Activated naive CD8-positive, alpha-beta T cell (primary cell): ENCODE results near the gene STN1.

Source experiments
- H3K27ac Mint-ChIP-seq: one replicate; pipeline ENCODE4 v1.8.0; 2021; ENCODE audit warnings: mixed read lengths
- H3K27me3 Mint-ChIP-seq: one replicate; pipeline ENCODE4 v1.8.0; 2021; ENCODE audit warnings: mixed read lengths
- H3K36me3 Mint-ChIP-seq: one replicate; pipeline ENCODE4 v1.8.0; 2021; ENCODE audit warnings: mixed read lengths
- H3K4me1 Mint-ChIP-seq: one replicate; pipeline ENCODE4 v1.8.0; 2021; ENCODE audit warnings: low read depth, mixed read lengths
- H3K4me3 Mint-ChIP-seq: one replicate; pipeline ENCODE4 v1.8.0; 2021; ENCODE audit warnings: mild to moderate bottlenecking, mixed read lengths
- H3K9me3 Mint-ChIP-seq: one replicate; pipeline ENCODE4 v1.8.0; 2021; ENCODE audit warnings: low read depth, mixed read lengths

The STN1 gene

DNA sequence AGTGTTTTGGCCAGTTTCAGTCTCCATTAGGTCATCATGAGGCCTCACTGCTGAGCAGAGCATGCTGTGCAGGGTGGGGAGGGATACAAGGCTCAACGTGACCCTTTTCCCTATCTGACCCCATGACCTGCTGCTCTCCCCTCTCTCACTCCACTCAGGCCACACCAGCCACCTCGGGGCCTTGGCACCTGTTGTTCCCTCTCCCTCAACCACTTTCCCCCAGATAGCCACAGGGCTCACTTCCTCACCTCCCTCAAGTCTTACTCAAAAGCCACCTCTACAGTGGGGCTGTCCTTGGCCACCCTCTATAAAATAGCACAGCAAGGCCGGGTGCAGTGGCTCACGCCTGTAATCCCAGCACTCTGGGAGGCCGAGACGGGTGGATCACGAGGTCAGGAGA lies 76.5 kb downstream of the STN1 start:
- Mint-ChIP-seq H3K27ac (no peak overlapping the region), H3K9me3 (no peaks in the 10 kb centered on the region), H3K4me1 (peaks cover 12% of the 10 kb centered on the region), H3K4me3 (no peak overlapping the region), H3K36me3 (no peaks in the 10 kb centered on the region), H3K27me3 (no peaks in the 10 kb centered on the region)

DNA sequence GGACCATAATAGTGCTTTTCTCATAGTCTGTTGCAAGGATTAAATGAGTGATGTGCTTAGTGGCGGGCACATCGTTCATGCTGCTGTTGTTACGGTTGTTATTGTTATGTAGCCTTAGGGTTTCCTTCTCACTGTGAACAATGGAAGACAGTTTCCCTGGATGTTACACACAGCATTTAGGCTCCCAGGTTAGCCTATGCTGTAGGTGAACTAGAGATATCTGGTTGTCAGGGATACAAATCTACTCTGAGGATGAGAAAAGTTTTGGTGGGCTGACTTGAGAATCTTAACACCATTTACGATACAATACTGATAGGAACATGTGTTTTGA lies 77.3 kb downstream of the STN1 start:
- peaks cover 5% of the 10 kb centered on the region for H3K4me1 Mint-ChIP-seq
- H3K27ac Mint-ChIP-seq: no peak overlapping the region
- H3K36me3 Mint-ChIP-seq: no peaks in the 10 kb centered on the region
- no peaks in the 10 kb centered on the region for H3K27me3 Mint-ChIP-seq
- H3K9me3 Mint-ChIP-seq: no peaks in the 10 kb centered on the region
- no peak overlapping the region for H3K4me3 Mint-ChIP-seq

DNA sequence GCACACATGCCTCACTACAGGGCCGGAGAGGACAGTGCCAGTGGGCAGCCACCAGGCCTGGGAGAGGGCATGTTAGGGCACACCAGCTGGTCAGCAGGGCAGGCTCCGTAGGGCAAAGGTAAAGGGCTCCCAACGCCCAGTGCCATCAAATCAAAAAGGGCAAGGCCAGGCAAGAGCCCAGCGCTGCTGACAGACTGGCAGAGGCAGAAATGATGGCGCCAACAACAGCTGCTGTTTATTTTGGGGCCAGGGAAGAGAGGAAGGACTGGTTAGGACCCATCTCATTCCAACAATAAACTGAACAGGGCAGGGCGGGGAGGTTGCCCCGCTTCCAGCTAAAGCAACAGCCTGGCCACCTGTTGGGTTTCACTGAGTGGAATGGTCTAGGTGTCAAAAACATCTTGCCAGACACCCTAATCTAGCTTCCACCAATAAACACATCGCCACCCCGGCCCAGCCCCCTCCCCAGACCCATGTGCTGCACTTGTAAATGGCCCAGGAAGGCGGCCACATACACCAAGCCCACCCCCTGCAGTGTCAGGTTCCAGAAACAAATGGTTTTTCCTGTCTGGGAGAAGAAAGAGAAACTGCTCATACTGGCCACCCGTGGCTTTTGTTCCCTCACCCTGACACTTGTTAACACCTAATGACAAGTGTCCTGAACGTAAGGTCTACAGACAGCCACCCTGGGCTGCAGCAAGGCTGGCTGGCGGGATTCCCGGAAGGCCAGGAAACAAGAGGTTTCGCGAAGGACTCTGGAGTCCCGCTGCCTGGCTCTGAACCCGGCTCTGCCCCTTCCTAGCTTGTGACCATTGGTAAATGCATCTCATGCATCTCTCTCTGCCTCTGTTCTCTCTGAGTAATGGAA lies 77.9 kb downstream of the STN1 start:
- Mint-ChIP-seq H3K27ac (no peak overlapping the region), H3K4me3 (no peak overlapping the region), H3K4me1 (no peaks in the 10 kb centered on the region), H3K36me3 (no peaks in the 10 kb centered on the region), H3K9me3 (no peaks in the 10 kb centered on the region), H3K27me3 (no peaks in the 10 kb centered on the region)

DNA sequence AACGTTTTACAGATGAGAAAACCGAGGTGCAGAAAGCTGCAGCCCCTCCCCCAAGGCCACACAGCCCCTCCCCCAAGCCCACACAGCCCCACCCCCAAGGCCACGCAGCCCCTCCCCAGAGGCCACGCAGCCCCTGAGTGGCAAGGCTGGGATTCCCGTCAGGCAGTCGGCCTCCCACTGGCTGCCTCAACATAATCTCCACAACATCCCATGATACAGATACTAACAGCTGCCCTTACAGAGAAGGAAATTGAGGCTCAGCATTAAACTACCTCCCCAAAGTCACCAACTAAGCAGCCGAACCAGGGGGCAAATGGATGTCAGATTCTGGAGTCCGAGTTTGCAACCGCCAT lies 78.5 kb downstream of the STN1 start:
- Mint-ChIP-seq H3K27me3 (no peaks in the 10 kb centered on the region), H3K4me1 (no peaks in the 10 kb centered on the region), H3K4me3 (no peak overlapping the region), H3K27ac (no peak overlapping the region), H3K9me3 (no peaks in the 10 kb centered on the region), H3K36me3 (no peaks in the 10 kb centered on the region)

DNA sequence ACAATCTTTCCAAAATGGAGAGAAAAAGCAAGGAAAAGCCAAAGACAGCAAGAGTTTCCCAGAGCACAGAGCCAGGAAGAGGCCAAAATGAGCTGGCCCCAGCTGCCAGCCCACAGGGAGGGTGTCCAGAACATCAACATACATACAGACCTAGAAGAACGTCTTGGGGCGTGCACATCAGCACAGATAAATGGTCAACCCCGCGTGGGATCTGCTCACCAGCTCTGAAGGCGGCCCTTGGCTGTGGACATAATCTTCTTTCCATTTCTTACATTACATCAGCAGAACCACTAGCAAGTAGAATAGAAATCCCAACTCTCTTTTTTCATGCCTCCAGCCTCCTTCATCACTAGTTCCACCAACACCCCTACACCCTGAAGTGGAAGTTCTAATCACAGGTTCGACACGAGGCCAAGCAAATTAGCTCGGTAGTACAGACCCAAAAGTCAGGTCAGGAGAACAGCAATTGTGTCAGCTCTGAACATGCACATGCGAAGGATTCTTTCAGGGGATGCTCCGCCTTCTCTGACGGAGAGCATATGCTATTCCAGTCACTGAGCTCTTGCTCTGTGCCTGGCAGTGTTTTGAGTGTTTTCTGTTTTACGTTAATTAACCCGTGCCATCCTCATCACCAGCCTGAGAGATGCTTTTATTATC lies 79.0 kb downstream of the STN1 start:
- H3K4me3 Mint-ChIP-seq: no peak overlapping the region
- no peaks in the 10 kb centered on the region for H3K9me3 Mint-ChIP-seq

GRCh38 chr10:103838070-103838395 lies 80.0 kb downstream of the STN1 start:
- H3K27ac Mint-ChIP-seq: no peak overlapping the region
- no peaks in the 10 kb centered on the region for H3K9me3 Mint-ChIP-seq
- no peaks in the 10 kb centered on the region for H3K4me1 Mint-ChIP-seq
- H3K4me3 Mint-ChIP-seq: no peak overlapping the region
- H3K36me3 Mint-ChIP-seq: no peaks in the 10 kb centered on the region
- H3K27me3 Mint-ChIP-seq: no peaks in the 10 kb centered on the region

More for the DNA sequence above, 79.0 kb downstream of the STN1 start:
- no peak overlapping the region for H3K27ac Mint-ChIP-seq
- H3K4me1 Mint-ChIP-seq: no peaks in the 10 kb centered on the region
- H3K36me3 Mint-ChIP-seq: no peaks in the 10 kb centered on the region
- H3K27me3 Mint-ChIP-seq: no peaks in the 10 kb centered on the region

DNA sequence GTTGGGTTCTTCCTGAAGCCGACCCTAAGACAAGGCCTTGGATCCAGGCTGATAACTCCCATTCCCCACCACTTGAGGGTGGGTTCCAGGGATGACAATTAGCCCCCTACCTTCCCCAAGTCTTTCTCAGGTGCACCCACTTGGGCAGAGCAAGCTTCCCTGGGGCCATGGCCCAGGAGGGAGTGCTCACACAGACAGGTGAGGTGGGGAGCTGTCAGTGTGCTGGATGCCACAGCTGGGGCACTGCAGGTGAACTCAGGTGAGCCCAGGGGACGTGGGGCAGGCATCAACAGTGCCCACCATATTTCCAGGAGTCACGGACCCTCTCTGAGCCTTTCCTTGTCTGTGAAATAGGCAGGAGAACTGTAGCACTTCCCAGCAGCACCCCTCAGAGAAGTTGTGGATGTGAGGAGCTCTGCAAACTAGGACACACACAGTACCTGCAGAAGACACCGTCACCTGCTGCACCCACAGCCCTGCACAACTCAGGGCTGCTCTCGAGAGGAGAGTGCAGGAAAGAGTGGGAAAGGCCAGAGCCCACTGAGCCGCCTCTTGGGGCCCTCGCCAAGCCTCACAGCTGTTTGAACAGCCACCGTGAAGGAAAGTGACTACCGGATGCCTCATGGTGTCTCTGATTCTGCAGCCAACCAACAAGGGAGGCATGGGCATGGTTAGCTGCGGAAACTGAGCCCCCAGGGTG lies 80.5 kb downstream of the STN1 start:
- Mint-ChIP-seq H3K36me3 (no peaks in the 10 kb centered on the region), H3K9me3 (no peaks in the 10 kb centered on the region), H3K27ac (no peak overlapping the region), H3K4me1 (no peaks in the 10 kb centered on the region), H3K4me3 (no peak overlapping the region), H3K27me3 (no peaks in the 10 kb centered on the region)

DNA sequence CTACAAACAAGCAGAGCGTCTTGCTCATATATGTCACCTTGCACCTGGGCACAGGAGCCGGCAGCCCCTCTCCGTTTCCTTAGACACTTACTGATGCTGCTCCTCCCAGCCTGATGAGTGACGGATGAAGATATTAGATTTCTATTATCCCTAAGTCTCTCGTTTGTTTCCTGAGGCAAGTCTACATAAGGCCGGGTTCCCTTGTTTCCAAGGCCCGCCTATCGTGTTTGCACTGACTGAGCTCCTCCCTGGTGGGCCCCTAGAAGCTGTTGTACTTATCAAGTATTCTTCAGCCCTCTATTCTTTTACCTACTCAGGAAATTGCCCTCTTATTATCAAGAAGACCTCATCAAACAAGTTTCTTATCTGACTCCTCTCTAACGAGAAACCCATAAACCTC lies 81.1 kb downstream of the STN1 start:
- Mint-ChIP-seq H3K36me3 (no peaks in the 10 kb centered on the region), H3K27ac (no peak overlapping the region), H3K9me3 (no peaks in the 10 kb centered on the region), H3K4me3 (no peak overlapping the region), H3K27me3 (no peaks in the 10 kb centered on the region), H3K4me1 (no peaks in the 10 kb centered on the region)

DNA sequence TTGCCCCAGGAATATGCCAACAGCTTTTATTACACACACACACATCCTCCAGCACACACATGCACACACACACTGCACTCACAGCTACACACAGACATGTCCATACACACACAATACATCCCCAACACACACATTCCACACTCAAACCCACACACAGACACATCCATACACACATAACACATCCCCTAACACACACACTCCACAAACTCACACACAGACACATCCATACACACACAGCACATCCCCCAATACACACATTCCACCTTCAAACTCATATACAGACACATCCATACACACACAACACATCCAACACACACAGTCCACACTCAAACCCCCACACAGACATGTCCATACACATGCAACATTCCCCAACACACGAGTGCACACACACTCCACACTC lies 81.7 kb downstream of the STN1 start:
- Mint-ChIP-seq H3K4me3 (no peak overlapping the region), H3K27me3 (no peaks in the 10 kb centered on the region), H3K36me3 (no peaks in the 10 kb centered on the region)

GRCh38 chr10:103835096-103836050 lies 82.6 kb downstream of the STN1 start:
- peaks cover 2% of the 10 kb centered on the region for H3K36me3 Mint-ChIP-seq
- no peaks in the 10 kb centered on the region for H3K4me1 Mint-ChIP-seq
- H3K27me3 Mint-ChIP-seq: peaks cover 2% of the 10 kb centered on the region
- no peaks in the 10 kb centered on the region for H3K9me3 Mint-ChIP-seq
- H3K4me3 Mint-ChIP-seq: no peak overlapping the region
- no peak overlapping the region for H3K27ac Mint-ChIP-seq

More for the DNA sequence above, 81.7 kb downstream of the STN1 start:
- no peak overlapping the region for H3K27ac Mint-ChIP-seq
- no peaks in the 10 kb centered on the region for H3K9me3 Mint-ChIP-seq
- H3K4me1 Mint-ChIP-seq: no peaks in the 10 kb centered on the region

DNA sequence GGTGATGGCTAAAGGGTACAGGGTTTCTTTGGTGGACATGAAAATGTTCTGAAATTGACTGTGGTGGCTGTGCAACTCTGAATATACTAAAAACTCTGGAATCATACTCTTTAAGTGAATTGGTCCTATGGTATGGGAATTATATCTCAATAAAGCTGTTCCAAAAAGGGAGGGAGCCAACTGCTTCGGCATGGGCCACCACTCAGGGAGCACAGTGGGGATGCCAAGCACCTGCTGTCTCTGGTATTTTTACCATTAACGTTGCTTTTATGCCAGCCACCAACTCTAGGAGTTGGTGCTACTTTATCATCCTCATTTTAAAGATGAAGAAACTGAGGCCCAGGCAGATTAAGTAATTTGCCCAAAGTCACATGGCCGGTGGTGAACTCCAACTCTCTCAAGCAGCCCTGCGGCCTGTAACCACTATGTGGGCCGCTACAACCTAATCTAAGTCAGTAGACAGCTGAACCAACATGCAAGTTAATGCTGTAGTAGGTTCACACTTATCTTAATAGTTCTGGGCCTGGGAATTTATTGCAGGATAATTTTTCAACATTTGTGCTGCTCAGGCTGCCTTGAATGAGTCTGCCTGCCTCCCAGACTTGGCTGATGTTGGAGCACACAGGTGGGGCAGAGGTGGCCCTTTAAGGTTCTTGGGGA lies 83.4 kb downstream of the STN1 start:
- H3K36me3 Mint-ChIP-seq: peaks cover 2% of the 10 kb centered on the region
- H3K27me3 Mint-ChIP-seq: peaks cover 2% of the 10 kb centered on the region
- H3K4me1 Mint-ChIP-seq: no peaks in the 10 kb centered on the region
- no peak overlapping the region for H3K27ac Mint-ChIP-seq
- no peak overlapping the region for H3K4me3 Mint-ChIP-seq
- H3K9me3 Mint-ChIP-seq: no peaks in the 10 kb centered on the region

- Mint-ChIP-seq H3K4me1 (no peaks in the 10 kb centered on the region), H3K36me3 (peaks cover 2% of the 10 kb centered on the region), H3K27me3 (peaks cover 2% of the 10 kb centered on the region), H3K9me3 (no peaks in the 10 kb centered on the region), H3K27ac (no peak overlapping the region), H3K4me3 (no peak overlapping the region)
These were observed 84.1 kb downstream of the STN1 start for GRCh38 chr10:103833731-103834365.

- Mint-ChIP-seq H3K36me3 (peaks cover 2% of the 10 kb centered on the region), H3K27me3 (peaks cover 2% of the 10 kb centered on the region), H3K9me3 (no peaks in the 10 kb centered on the region), H3K4me3 (no peak overlapping the region), H3K27ac (no peak overlapping the region), H3K4me1 (no peaks in the 10 kb centered on the region)
These were observed 85.2 kb downstream of the STN1 start for GRCh38 chr10:103832806-103833205.
